Measurements from ENCODE around the gene NBEAL2.
"Not testable (repeated sequence)": the region's sequence is repeated elsewhere in the genome, so short reads cannot be mapped to it uniquely, and the experiment has no call there.

Gene NBEAL2

DNA sequence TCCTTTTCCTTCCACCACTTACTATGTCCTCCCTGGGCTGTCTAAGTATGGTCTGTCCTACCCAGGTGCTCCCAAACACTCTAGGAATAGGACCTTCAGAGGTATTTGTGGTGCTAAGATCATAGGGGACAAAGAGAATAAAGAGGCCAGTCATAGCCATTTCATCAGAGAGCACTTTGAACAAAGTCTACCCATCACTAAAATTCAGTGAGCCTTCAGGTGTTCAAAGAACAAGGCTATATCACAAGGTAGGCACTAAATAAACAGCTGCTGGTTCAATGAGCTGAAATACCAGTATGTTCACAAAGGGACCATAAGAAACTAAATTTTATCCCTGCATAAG is 38.8 kb downstream of the NBEAL2 start:
- Histone ChIP-seq H3K27ac (no peak overlapping the region), H3K9me3 (ENCODE audit: low read depth, low read length) (no peaks in the 10 kb centered on the region), H3K9ac (ENCODE audit: insufficient read length) (no peak overlapping the region), H3K4me3 (no peak overlapping the region), H3K36me3 (ENCODE audit: insufficient read depth, low read length) (peaks cover 11% of the 10 kb centered on the region; the same call in 1 of the 2 replicates)
- TF ChIP-seq FOXP2 (optimal IDR thresholded peaks at IDR 0.05; ENCODE audit: control extremely low read depth, extremely low read length, insufficient read depth) (no peak), POLR2AphosphoS5 (IDR thresholded peaks at IDR 0.05; ENCODE audit: borderline replicate concordance, low read depth, low read length) (no peak), EZH2 (IDR thresholded peaks at IDR 0.05) (no peak)
- no peak for DNase-seq (ENCODE audit: low read depth, low spot score)

DNA sequence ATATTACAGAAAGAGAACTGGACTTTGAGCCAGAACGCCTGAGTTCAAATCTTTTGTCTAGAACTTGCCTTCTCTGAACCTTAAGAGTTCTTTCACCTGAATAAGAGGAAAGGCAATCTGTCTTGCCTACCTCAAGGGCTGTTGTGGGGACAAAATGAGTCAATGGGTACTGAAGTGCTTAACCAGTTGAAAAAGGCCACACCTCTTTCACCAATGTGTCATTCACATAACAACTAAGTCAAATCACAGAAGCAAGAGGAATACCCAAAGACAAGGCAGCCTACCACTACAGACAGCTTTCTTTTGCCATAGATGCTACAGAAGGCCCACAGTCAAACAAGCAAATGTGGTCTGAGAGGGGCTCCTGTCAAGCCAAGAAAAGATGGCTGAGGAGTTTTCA is 39.7 kb downstream of the NBEAL2 start:
- no peaks in the 10 kb centered on the region for H3K9me3 ChIP-seq (ENCODE audit: low read depth, low read length)
- no peak for DNase-seq (ENCODE audit: low read depth, low spot score)
- no peak overlapping the region for H3K27ac ChIP-seq
- no peak overlapping the region for H3K4me3 ChIP-seq
- peaks cover 11% of the 10 kb centered on the region; the same call in 1 of the 2 replicates for H3K36me3 ChIP-seq (ENCODE audit: insufficient read depth, low read length)
- no peak overlapping the region for H3K9ac ChIP-seq (ENCODE audit: insufficient read length)
- no peak for TF ChIP-seq FOXP2 (optimal IDR thresholded peaks at IDR 0.05; ENCODE audit: control extremely low read depth, extremely low read length, insufficient read depth)
- no peak for TF ChIP-seq EZH2 (IDR thresholded peaks at IDR 0.05)
- TF ChIP-seq POLR2AphosphoS5 (IDR thresholded peaks at IDR 0.05; ENCODE audit: borderline replicate concordance, low read depth, low read length) = no peak

DNA sequence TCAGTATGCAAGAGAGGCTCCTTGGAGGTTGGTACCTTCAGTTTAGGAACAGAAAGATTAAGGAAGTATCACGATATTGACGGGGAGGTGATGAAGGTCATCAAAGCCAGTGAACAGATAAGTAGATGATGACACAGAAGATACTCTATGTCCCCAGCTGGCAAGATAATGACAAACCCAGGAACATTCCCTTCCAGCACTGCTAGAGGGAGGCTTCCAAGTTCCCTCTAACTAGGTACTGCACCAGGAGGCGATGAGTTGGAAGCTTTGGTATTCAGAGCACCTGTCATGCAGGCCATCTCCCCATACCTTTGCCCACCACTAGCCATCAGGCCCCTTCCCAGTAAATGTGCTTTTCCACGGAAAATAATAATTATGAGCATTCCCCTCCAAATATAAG is 40.8 kb downstream of the NBEAL2 start:
- no peak for DNase-seq (ENCODE audit: low read depth, low spot score)
- Histone ChIP-seq H3K4me3 (no peak overlapping the region), H3K27ac (no peak overlapping the region), H3K9me3 (ENCODE audit: low read depth, low read length) (no peaks in the 10 kb centered on the region), H3K36me3 (ENCODE audit: insufficient read depth, low read length) (peaks cover 11% of the 10 kb centered on the region; the same call in 1 of the 2 replicates), H3K9ac (ENCODE audit: insufficient read length) (no peak overlapping the region)
- TF ChIP-seq FOXP2 (optimal IDR thresholded peaks at IDR 0.05; ENCODE audit: control extremely low read depth, extremely low read length, insufficient read depth) (no peak), POLR2AphosphoS5 (IDR thresholded peaks at IDR 0.05; ENCODE audit: borderline replicate concordance, low read depth, low read length) (no peak), EZH2 (IDR thresholded peaks at IDR 0.05) (no peak)

GRCh38 chr3:47022641-47023071 is 43.2 kb downstream of the NBEAL2 start:
- TF ChIP-seq POLR2AphosphoS5 (IDR thresholded peaks at IDR 0.05; ENCODE audit: borderline replicate concordance, low read depth, low read length) = no peak
- TF ChIP-seq EZH2 (IDR thresholded peaks at IDR 0.05) = no peak
- TF ChIP-seq FOXP2 (optimal IDR thresholded peaks at IDR 0.05; ENCODE audit: control extremely low read depth, extremely low read length, insufficient read depth) = no peak
- Histone ChIP-seq H3K9me3 (ENCODE audit: low read depth, low read length) (no peaks in the 10 kb centered on the region), H3K27ac (no peak overlapping the region), H3K4me3 (no peak overlapping the region), H3K9ac (ENCODE audit: insufficient read length) (no peak overlapping the region), H3K36me3 (ENCODE audit: insufficient read depth, low read length) (peaks cover under 1% of the 10 kb centered on the region; the same call in 1 of the 2 replicates)
- no peak for DNase-seq (ENCODE audit: low read depth, low spot score)

DNA sequence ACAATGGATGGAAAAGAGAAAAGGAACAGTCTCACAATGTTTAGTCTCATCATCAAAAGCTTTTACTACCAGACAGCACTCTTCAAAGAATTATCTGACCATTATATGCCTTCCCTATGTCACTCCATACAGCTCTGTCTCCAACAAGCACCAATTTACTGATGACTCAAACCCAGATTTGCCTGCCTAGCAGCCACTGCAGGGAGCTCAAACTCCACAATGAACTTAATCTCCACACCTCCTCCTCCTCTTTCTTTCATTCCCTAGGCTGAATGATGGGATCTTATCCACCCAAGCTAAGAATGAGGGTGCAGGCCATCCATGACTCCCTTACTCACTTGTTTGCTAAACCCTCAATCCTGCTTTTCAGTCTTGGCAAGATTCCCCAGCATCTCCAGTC is 45.5 kb downstream of the NBEAL2 start:
- TF ChIP-seq EZH2 (IDR thresholded peaks at IDR 0.05) = no peak
- no peak for TF ChIP-seq POLR2AphosphoS5 (IDR thresholded peaks at IDR 0.05; ENCODE audit: borderline replicate concordance, low read depth, low read length)
- no peak for TF ChIP-seq FOXP2 (optimal IDR thresholded peaks at IDR 0.05; ENCODE audit: control extremely low read depth, extremely low read length, insufficient read depth)
- H3K9me3 ChIP-seq (ENCODE audit: low read depth, low read length) = no peaks in the 10 kb centered on the region
- H3K27ac ChIP-seq = no peak overlapping the region
- no peaks in the 10 kb centered on the region for H3K36me3 ChIP-seq (ENCODE audit: insufficient read depth, low read length)
- no peak for DNase-seq (ENCODE audit: low read depth, low spot score)
- no peak overlapping the region for H3K9ac ChIP-seq (ENCODE audit: insufficient read length)
- H3K4me3 ChIP-seq = no peak overlapping the region

DNA sequence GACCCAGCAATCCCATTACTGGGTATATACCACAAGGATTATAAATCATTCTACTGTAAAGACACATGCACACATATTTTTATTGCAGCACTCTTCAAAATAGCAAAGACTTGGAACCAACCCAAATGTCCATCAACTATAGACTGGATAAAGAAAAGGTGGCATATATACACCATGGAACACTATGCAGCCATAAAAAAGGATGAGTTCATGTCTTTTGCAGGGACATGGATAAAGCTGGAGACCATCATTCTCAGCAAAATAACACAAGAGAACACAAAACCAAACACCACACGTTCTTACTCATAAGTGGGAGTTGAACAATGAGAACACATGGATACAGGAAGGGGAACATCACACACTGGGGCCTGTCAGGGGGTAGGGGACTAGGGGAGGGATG is 47.0 kb downstream of the NBEAL2 start:
- H3K9ac ChIP-seq (ENCODE audit: insufficient read length); DNase-seq (ENCODE audit: low read depth, low spot score); H3K27ac ChIP-seq; H3K36me3 ChIP-seq (ENCODE audit: insufficient read depth, low read length); H3K9me3 ChIP-seq (ENCODE audit: low read depth, low read length); H3K4me3 ChIP-seq: not testable (repeated sequence)

DNA sequence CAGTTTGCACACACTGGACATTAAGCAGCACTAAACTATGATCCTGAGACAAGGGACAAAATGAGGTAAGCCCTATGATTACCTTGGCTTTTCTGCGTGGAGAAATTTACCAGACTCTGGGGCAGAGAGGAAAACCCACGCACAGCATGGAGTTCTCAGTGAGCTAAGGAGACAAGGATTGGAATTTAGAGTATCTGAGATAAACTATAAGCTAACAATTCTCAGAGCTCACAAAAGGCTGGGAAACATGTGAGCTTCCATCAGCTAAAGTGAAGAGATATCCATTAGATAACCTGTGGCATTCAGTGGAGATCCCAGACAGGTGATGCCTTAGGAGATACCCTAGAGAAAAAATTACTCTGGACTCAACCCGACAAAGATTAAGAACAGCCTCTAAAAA is 48.7 kb downstream of the NBEAL2 start:
- DNase-seq (ENCODE audit: low read depth, low spot score) = no peak
- no peak overlapping the region for H3K9ac ChIP-seq (ENCODE audit: insufficient read length)
- H3K27ac ChIP-seq = no peak overlapping the region
- no peaks in the 10 kb centered on the region for H3K36me3 ChIP-seq (ENCODE audit: insufficient read depth, low read length)
- H3K4me3 ChIP-seq = no peak overlapping the region
- no peaks in the 10 kb centered on the region for H3K9me3 ChIP-seq (ENCODE audit: low read depth, low read length)
- TF ChIP-seq EZH2 (IDR thresholded peaks at IDR 0.05) = no peak
- TF ChIP-seq FOXP2 (optimal IDR thresholded peaks at IDR 0.05; ENCODE audit: control extremely low read depth, extremely low read length, insufficient read depth) = no peak
- no peak for TF ChIP-seq POLR2AphosphoS5 (IDR thresholded peaks at IDR 0.05; ENCODE audit: borderline replicate concordance, low read depth, low read length)

- H3K36me3 ChIP-seq (ENCODE audit: insufficient read depth, low read length) = no peaks in the 10 kb centered on the region
- no peak for TF ChIP-seq POLR2AphosphoS5 (IDR thresholded peaks at IDR 0.05; ENCODE audit: borderline replicate concordance, low read depth, low read length)
- no peak for TF ChIP-seq FOXP2 (optimal IDR thresholded peaks at IDR 0.05; ENCODE audit: control extremely low read depth, extremely low read length, insufficient read depth)
- no peak for TF ChIP-seq EZH2 (IDR thresholded peaks at IDR 0.05)
- H3K4me3 ChIP-seq = no peak overlapping the region
- H3K27ac ChIP-seq = no peak overlapping the region
- no peak overlapping the region for H3K9ac ChIP-seq (ENCODE audit: insufficient read length)
- DNase-seq (ENCODE audit: low read depth, low spot score) = no peak
- no peaks in the 10 kb centered on the region for H3K9me3 ChIP-seq (ENCODE audit: low read depth, low read length)
Measured at GRCh38 chr3:47028667-47029066, 49.2 kb downstream of the NBEAL2 start.

DNA sequence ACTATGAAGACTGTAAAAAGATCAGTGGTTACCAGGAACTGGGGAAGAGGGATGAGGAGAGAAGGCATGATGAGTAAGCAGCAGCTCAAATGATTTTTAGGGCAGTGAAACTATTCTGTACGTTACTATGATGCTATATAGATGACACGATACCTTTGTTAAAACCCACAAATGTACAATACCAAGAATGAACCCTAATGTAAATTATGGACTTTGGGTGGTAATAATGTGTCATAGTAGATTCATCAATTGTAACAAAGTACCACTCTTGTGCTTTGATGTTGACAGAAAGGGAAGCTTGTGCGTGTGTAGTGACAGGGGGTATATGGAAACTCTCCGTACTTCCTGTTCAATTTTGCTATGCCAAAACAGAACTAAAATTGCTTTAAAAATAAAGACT is 51.6 kb downstream of the NBEAL2 start:
- H3K9ac ChIP-seq (ENCODE audit: insufficient read length); DNase-seq (ENCODE audit: low read depth, low spot score); H3K27ac ChIP-seq; H3K4me3 ChIP-seq; H3K36me3 ChIP-seq (ENCODE audit: insufficient read depth, low read length); H3K9me3 ChIP-seq (ENCODE audit: low read depth, low read length): not testable (repeated sequence)
